Liver (tissue), 9 donors: ENCODE measurements around the gene MDM2. TPM values are rescaled to one million over a fixed set of nuclear protein-coding genes. Genes with fewer than 3 reads are reported as not detected.

Experiments used
- DNase-seq: peaks from one replicate; pipeline ENCODE4 v3.0.0-alpha.2; 2017; ENCODE audit warnings: low spot score
- H3K27ac ChIP-seq, 2 donors: one replicate each; pipeline ENCODE4 v1.7.0; 2013; ENCODE audit warnings: inconsistent platforms in 2 of 2, low read length in 2 of 2, control low read depth in 1 of 2, low read depth in 1 of 2, mild to moderate bottlenecking in 1 of 2
- H3K27me3 ChIP-seq, 4 donors: one replicate each; pipeline versions ENCODE4 v1.6.1 to v1.7.0; 2013; ENCODE audit warnings: low read length in 3 of 4, inconsistent platforms in 1 of 4, mild to moderate bottlenecking in 1 of 4, moderate library complexity in 1 of 4; ENCODE audit not compliant: control insufficient read depth in 4 of 4, insufficient read depth in 4 of 4
- H3K36me3 ChIP-seq, 4 donors: one replicate each; pipeline versions ENCODE4 v1.6.1 to v1.7.0; 2013; ENCODE audit warnings: low read length in 3 of 4, mild to moderate bottlenecking in 3 of 4, low read depth in 1 of 4, moderate library complexity in 1 of 4; ENCODE audit not compliant: control insufficient read depth in 4 of 4, insufficient read depth in 3 of 4
- H3K4me1 ChIP-seq, 4 donors: one replicate each; pipeline versions ENCODE4 v1.6.1 to v1.7.0; 2013; ENCODE audit warnings: low read length in 3 of 4, mild to moderate bottlenecking in 3 of 4, moderate library complexity in 1 of 4; ENCODE audit not compliant: control insufficient read depth in 4 of 4, insufficient read depth in 4 of 4
- H3K4me3 ChIP-seq, 3 donors: one replicate each; pipeline versions ENCODE4 v1.6.1 to v1.7.0; 2013; ENCODE audit warnings: low read length in 3 of 3, control low read depth in 1 of 3, low read depth in 1 of 3, mild to moderate bottlenecking in 1 of 3
- H3K9ac ChIP-seq, 2 donors: one replicate each; pipeline ENCODE4 v1.7.0; 2013; ENCODE audit warnings: low read length in 2 of 2, mild to moderate bottlenecking in 2 of 2, moderate library complexity in 2 of 2, control low read depth in 1 of 2, low read depth in 1 of 2
- H3K9me3 ChIP-seq, 4 donors: one replicate each; pipeline versions ENCODE4 v1.6.1 to v1.7.0; 2013; ENCODE audit warnings: low read length in 3 of 4; ENCODE audit not compliant: control insufficient read depth in 4 of 4
- ATF3 ChIP-seq: IDR thresholded peaks from 2 replicates; pipeline ENCODE4 v1.6.1; 2016; ENCODE audit warnings: antibody characterized with exemption
- CTCF ChIP-seq: fragments of 150-350 bp; IDR thresholded peaks from 2 replicates; pipeline ENCODE4 v1.5.1; 2017; ENCODE audit warnings: improper control_type of control experiment, low read depth, low read length; ENCODE audit not compliant: missing input control
- EGR1 ChIP-seq, 2 donors: IDR thresholded peaks; 2 replicates each; pipeline ENCODE4 v1.6.1; 2016 to 2018; ENCODE audit warnings: antibody characterized with exemption in 2 of 2, low read depth in 2 of 2
- FOXA1 ChIP-seq: IDR thresholded peaks from 2 replicates; pipeline ENCODE4 v1.6.1; 2016; ENCODE audit warnings: antibody characterized with exemption
- FOXA2 ChIP-seq: IDR thresholded peaks from 2 replicates; pipeline ENCODE4 v1.6.1; 2016; ENCODE audit warnings: antibody characterized with exemption
- GABPA ChIP-seq, 2 donors: IDR thresholded peaks in 1 of 2; conservative IDR thresholded peaks in 1 of 2; 2 replicates each; pipeline ENCODE4 v1.6.1; 2016; ENCODE audit warnings: antibody characterized with exemption in 2 of 2, mild to moderate bottlenecking in 1 of 2, moderate library complexity in 1 of 2
- HNF4A ChIP-seq, 2 donors: conservative IDR thresholded peaks; 2 replicates each; pipeline ENCODE4 v1.6.1; 2016; ENCODE audit warnings: antibody characterized with exemption in 2 of 2, mild to moderate bottlenecking in 2 of 2
- HNF4G ChIP-seq: IDR thresholded peaks from 2 replicates; pipeline ENCODE4 v1.6.1; 2016; ENCODE audit warnings: antibody characterized with exemption
- JUND ChIP-seq, 2 donors: IDR thresholded peaks; 2 replicates each; pipeline ENCODE4 v1.6.1; 2016; ENCODE audit warnings: antibody characterized with exemption in 2 of 2
- NR2F2 ChIP-seq: IDR thresholded peaks from 2 replicates; pipeline ENCODE4 v1.6.1; 2016; ENCODE audit warnings: antibody characterized with exemption
- RAD21 ChIP-seq, 2 donors: IDR thresholded peaks; 2 replicates each; pipeline ENCODE4 v1.6.1; 2016; ENCODE audit warnings: antibody characterized with exemption in 2 of 2, mild to moderate bottlenecking in 2 of 2
- RXRA ChIP-seq, 2 donors: IDR thresholded peaks; 2 replicates each; pipeline ENCODE4 v1.6.1; 2017 to 2018; ENCODE audit warnings: antibody characterized with exemption in 2 of 2, mild to moderate bottlenecking in 1 of 2
- SP1 ChIP-seq: IDR thresholded peaks from 2 replicates; pipeline ENCODE4 v1.6.1; 2018; ENCODE audit warnings: antibody characterized with exemption, mild to moderate bottlenecking
- YY1 ChIP-seq: IDR thresholded peaks from 2 replicates; pipeline ENCODE4 v1.6.1; 2016; ENCODE audit warnings: antibody characterized with exemption, mild to moderate bottlenecking
- ZBTB33 ChIP-seq: IDR thresholded peaks from 2 replicates; pipeline ENCODE4 v1.6.1; 2016; ENCODE audit warnings: antibody characterized with exemption
- WGBS: extraction: QIAGEN DNeasy Blood & Tissue Kit; methylation state at CpG from one replicate; pipeline ENCODE4 v1.1.7; 2013; 5-methylcytosine and 5-hydroxymethylcytosine counted together
- polyA plus RNA-seq, 2 donors: library from polyadenylated mRNA; stranded (reverse) in 1 of 2; unstranded in 1 of 2; fragments of 200-250 nt in 1 of 2; fragments of >200 nt in 1 of 2; fragmentation: Nextera tagmentation in 1 of 2; extraction: Ambion mirVana in 1 of 2; gene quantifications; one replicate each; pipeline versions ENCODE4 v1.2.1 to v1.2.3, GENCODE V29; 2013 to 2015
- total RNA-seq, 2 donors: library from RNA; depleted of rRNA; stranded (reverse); fragments of >200 nt; gene quantifications; one replicate each; pipeline ENCODE4 v1.2.3, GENCODE V29; 2014
- TF ChIP-seq, protein P1 (sequence below): IDR thresholded peaks from 2 replicates; pipeline ENCODE4 v1.6.1; 2016; ENCODE audit warnings: antibody characterized with exemption
- TF ChIP-seq, protein P2 (sequence below): IDR thresholded peaks from 2 replicates; pipeline ENCODE4 v1.6.1; 2016; ENCODE audit warnings: antibody characterized with exemption, mild to moderate bottlenecking
- donor health status: healthy.
- donor health status: healthy.
- donor health status: healthy.
- donor health status: healthy.
- donor health status: healthy.

Gene MDM2
- total and polyA plus RNA-seq, 4 donors, result 10.1 to 69.4 (median 36.9) TPM

DNA sequence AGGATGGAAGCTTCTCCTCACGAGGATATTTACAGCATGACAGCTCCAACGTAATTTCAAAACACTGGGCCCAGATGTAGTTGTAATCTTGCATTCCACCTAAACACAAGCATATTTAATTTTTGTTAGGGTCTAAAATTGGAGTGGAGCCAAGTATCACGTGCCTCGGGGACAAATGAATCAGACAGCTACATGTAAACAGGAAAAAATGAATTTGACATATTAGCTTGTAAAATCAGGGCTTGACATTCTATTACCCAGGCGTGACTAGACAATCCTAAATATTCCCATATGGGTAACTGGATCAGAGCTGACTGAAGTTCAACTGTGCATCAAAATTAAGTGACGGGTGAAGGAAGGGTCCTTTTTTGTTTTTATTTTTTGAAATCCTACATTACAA, 59.0 kb downstream of the MDM2 start:
- TF ChIP-seq, protein P1, sequence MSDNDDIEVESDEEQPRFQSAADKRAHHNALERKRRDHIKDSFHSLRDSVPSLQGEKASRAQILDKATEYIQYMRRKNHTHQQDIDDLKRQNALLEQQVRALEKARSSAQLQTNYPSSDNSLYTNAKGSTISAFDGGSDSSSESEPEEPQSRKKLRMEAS, result no peak
- TF ChIP-seq YY1, result no peak
- TF ChIP-seq FOXA1, result no peak
- TF ChIP-seq, protein P2, sequence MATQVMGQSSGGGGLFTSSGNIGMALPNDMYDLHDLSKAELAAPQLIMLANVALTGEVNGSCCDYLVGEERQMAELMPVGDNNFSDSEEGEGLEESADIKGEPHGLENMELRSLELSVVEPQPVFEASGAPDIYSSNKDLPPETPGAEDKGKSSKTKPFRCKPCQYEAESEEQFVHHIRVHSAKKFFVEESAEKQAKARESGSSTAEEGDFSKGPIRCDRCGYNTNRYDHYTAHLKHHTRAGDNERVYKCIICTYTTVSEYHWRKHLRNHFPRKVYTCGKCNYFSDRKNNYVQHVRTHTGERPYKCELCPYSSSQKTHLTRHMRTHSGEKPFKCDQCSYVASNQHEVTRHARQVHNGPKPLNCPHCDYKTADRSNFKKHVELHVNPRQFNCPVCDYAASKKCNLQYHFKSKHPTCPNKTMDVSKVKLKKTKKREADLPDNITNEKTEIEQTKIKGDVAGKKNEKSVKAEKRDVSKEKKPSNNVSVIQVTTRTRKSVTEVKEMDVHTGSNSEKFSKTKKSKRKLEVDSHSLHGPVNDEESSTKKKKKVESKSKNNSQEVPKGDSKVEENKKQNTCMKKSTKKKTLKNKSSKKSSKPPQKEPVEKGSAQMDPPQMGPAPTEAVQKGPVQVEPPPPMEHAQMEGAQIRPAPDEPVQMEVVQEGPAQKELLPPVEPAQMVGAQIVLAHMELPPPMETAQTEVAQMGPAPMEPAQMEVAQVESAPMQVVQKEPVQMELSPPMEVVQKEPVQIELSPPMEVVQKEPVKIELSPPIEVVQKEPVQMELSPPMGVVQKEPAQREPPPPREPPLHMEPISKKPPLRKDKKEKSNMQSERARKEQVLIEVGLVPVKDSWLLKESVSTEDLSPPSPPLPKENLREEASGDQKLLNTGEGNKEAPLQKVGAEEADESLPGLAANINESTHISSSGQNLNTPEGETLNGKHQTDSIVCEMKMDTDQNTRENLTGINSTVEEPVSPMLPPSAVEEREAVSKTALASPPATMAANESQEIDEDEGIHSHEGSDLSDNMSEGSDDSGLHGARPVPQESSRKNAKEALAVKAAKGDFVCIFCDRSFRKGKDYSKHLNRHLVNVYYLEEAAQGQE, result no peak
- no peak for TF ChIP-seq RXRA (IDR thresholded peaks at IDR 0.05)
- no peak for TF ChIP-seq ATF3
- TF ChIP-seq JUND (IDR thresholded peaks at IDR 0.05), result no peak
- no peak for TF ChIP-seq ZBTB33
- TF ChIP-seq GABPA (IDR thresholded peaks at IDR 0.05 in 1 of 2, conservative IDR thresholded peaks at IDR 0.05 in 1 of 2), result no peak
- TF ChIP-seq EGR1 (IDR thresholded peaks at IDR 0.05; ENCODE audit: low read depth in 2 of 2), result no peak
- TF ChIP-seq HNF4G, result no peak
- TF ChIP-seq NR2F2, result no peak
- no peak for TF ChIP-seq RAD21 (IDR thresholded peaks at IDR 0.05)
- TF ChIP-seq CTCF, result no peak
- TF ChIP-seq SP1, result no peak
- no peak for TF ChIP-seq FOXA2
- TF ChIP-seq HNF4A (conservative IDR thresholded peaks at IDR 0.05), result no peak
- Histone ChIP-seq H3K27me3 (no peaks in the 10 kb centered on the region), H3K36me3 (peaks cover 6 to 50% (median 20%) of the 10 kb centered on the region in 4 donors), H3K4me1 (no peaks in the 10 kb centered on the region), H3K27ac (no peak overlapping the region), H3K9ac (no peak overlapping the region), H3K9me3 (no peaks in the 10 kb centered on the region), H3K4me3 (no peak overlapping the region)
- WGBS, result 75% methylated on average over 6 of the region's 6 CpGs
- DNase-seq, result no peak

GRCh38 chr12:68867606-68868005, 59.6 kb downstream of the MDM2 start:
- H3K4me3 ChIP-seq, result no peak overlapping the region
- peaks cover 6 to 50% (median 20%) of the 10 kb centered on the region in 4 donors for H3K36me3 ChIP-seq
- H3K27ac ChIP-seq, result no peak overlapping the region
- WGBS, result 96% methylated on average over 5 of the region's 5 CpGs
- H3K9ac ChIP-seq, result no peak overlapping the region
- H3K27me3 ChIP-seq, result no peaks in the 10 kb centered on the region
- no peaks in the 10 kb centered on the region for H3K4me1 ChIP-seq
- no peaks in the 10 kb centered on the region for H3K9me3 ChIP-seq
- no peak for DNase-seq
- TF ChIP-seq JUND (IDR thresholded peaks at IDR 0.05) (no peak), ZBTB33 (no peak), GABPA (IDR thresholded peaks at IDR 0.05 in 1 of 2, conservative IDR thresholded peaks at IDR 0.05 in 1 of 2) (no peak), HNF4A (conservative IDR thresholded peaks at IDR 0.05) (no peak)
